ENCODE results near the gene MLANA.
"Not testable (repeated sequence)": the region's sequence is repeated elsewhere in the genome, so short reads cannot be mapped to it uniquely, and the experiment has no call there.

The MLANA gene

GRCh38 chr9:5874048-5874447 lies 16.6 kb upstream of the MLANA start:
- no peak for DNase-seq
- WGBS (ENCODE audit: insufficient coverage), result 20% methylated on average over 1 of the region's 2 CpGs
- Histone ChIP-seq H3K4me1 (ENCODE audit: control extremely low read depth in 1 of 4, control insufficient read depth in 4 of 4, insufficient read depth in 4 of 4, low read length in 3 of 4) (peaks cover 0 to 20% (median 8%) of the 10 kb centered on the region in 4 experiments), H3K27me3 (replicated peaks in 2 of 5; ENCODE audit: control insufficient read depth in 4 of 5, insufficient read depth in 5 of 5, low read length in 4 of 5) (no peaks in the 10 kb centered on the region), H3K9me3 (ENCODE audit: control extremely low read depth in 1 of 5, control insufficient read depth in 4 of 5, insufficient read depth in 2 of 5, low read depth in 1 of 5, low read length in 4 of 5) (no peaks in the 10 kb centered on the region), H3K4me3 (ENCODE audit: control insufficient read depth in 1 of 7, extremely low read depth in 1 of 7, insufficient read depth in 4 of 7, low read depth in 2 of 7, low read length in 6 of 7) (no peak overlapping the region), H3K27ac (ENCODE audit: insufficient read depth in 1 of 2, low read depth in 1 of 2, low read length in 2 of 2, poor library complexity in 1 of 2, severe bottlenecking in 2 of 2) (peak overlapping the region in 1 of 2 experiments; percentile 10), H3K36me3 (ENCODE audit: control insufficient read depth in 4 of 4, insufficient read depth in 4 of 4, low read length in 3 of 4) (peaks cover 0 to 2% (median 0%) of the 10 kb centered on the region in 4 experiments)
- POLR2A ChIA-PET, result no interaction called here
- CTCF ChIA-PET, result interaction anchor here (1.7 to 15.4 kb wide), 3 partner anchors 12 to 41 kb away, joined by 5 to 82 read pairs (median 5); partner anchors contain the start of gene ERMP1

- Histone ChIP-seq H3K27me3 (replicated peaks in 2 of 5; ENCODE audit: control insufficient read depth in 4 of 5, insufficient read depth in 5 of 5, low read length in 4 of 5) (no peaks in the 10 kb centered on the region), H3K4me3 (ENCODE audit: control insufficient read depth in 1 of 7, extremely low read depth in 1 of 7, insufficient read depth in 4 of 7, low read depth in 2 of 7, low read length in 6 of 7) (no peak overlapping the region), H3K36me3 (ENCODE audit: control insufficient read depth in 4 of 4, insufficient read depth in 4 of 4, low read length in 3 of 4) (no peaks in the 10 kb centered on the region), H3K9me3 (ENCODE audit: control extremely low read depth in 1 of 5, control insufficient read depth in 4 of 5, insufficient read depth in 2 of 5, low read depth in 1 of 5, low read length in 4 of 5) (no peaks in the 10 kb centered on the region), H3K27ac (ENCODE audit: insufficient read depth in 1 of 2, low read depth in 1 of 2, low read length in 2 of 2, poor library complexity in 1 of 2, severe bottlenecking in 2 of 2) (no peak overlapping the region), H3K4me1 (ENCODE audit: control extremely low read depth in 1 of 4, control insufficient read depth in 4 of 4, insufficient read depth in 4 of 4, low read length in 3 of 4) (peaks cover 0 to 21% (median 8%) of the 10 kb centered on the region in 4 experiments)
- WGBS (ENCODE audit: insufficient coverage), result 100% methylated on average over 1 of the region's 1 CpG
- CTCF ChIA-PET, result interaction anchor here (1.1 to 15.4 kb wide), 5 partner anchors 10 to 58 kb away, joined by 3 to 82 read pairs (median 3); no protein-coding TSS in a partner anchor
- POLR2A ChIA-PET, result no interaction called here
- no peak for DNase-seq
Measured at GRCh38 chr9:5876026-5876425, 14.7 kb upstream of the MLANA start.

GRCh38 chr9:5876711-5877110 lies 14.0 kb upstream of the MLANA start:
- POLR2A ChIA-PET, result no interaction called here
- CTCF ChIA-PET, result interaction anchor here (0.6 to 15.4 kb wide), 4 partner anchors 10 to 86 kb away, joined by 3 to 82 read pairs (median 3); no protein-coding TSS in a partner anchor
- 100% methylated on average over 7 of the region's 7 CpGs for WGBS (ENCODE audit: insufficient coverage)

GRCh38 chr9:5879419-5880181 lies 11.1 kb upstream of the MLANA start:
- Histone ChIP-seq H3K4me3 (ENCODE audit: control insufficient read depth in 1 of 7, extremely low read depth in 1 of 7, insufficient read depth in 4 of 7, low read depth in 2 of 7, low read length in 6 of 7) (no peak overlapping the region), H3K27me3 (replicated peaks in 2 of 5; ENCODE audit: control insufficient read depth in 4 of 5, insufficient read depth in 5 of 5, low read length in 4 of 5) (no peaks in the 10 kb centered on the region), H3K27ac (ENCODE audit: insufficient read depth in 1 of 2, low read depth in 1 of 2, low read length in 2 of 2, poor library complexity in 1 of 2, severe bottlenecking in 2 of 2) (peak overlapping the region in 1 of 2 experiments; percentile 6), H3K36me3 (ENCODE audit: control insufficient read depth in 4 of 4, insufficient read depth in 4 of 4, low read length in 3 of 4) (no peaks in the 10 kb centered on the region), H3K9me3 (ENCODE audit: control extremely low read depth in 1 of 5, control insufficient read depth in 4 of 5, insufficient read depth in 2 of 5, low read depth in 1 of 5, low read length in 4 of 5) (no peaks in the 10 kb centered on the region), H3K4me1 (ENCODE audit: control extremely low read depth in 1 of 4, control insufficient read depth in 4 of 4, insufficient read depth in 4 of 4, low read length in 3 of 4) (peaks cover 0 to 8% (median 3%) of the 10 kb centered on the region in 4 experiments)
- peak in 2 of 3 donors; percentile 32 to 42 for DNase-seq
- POLR2A ChIA-PET, result interaction anchor here (0.6 kb wide), 1 partner anchor 1078 kb away, joined by 3 read pairs; no protein-coding TSS in a partner anchor
- WGBS (ENCODE audit: insufficient coverage), result 100% methylated on average over 8 of the region's 10 CpGs
- CTCF ChIA-PET, result interaction anchor here (1.2 to 15.4 kb wide), 5 partner anchors 7 to 26 kb away, joined by 3 to 82 read pairs (median 4); no protein-coding TSS in a partner anchor

More at GRCh38 chr9:5876711-5877110, 14.0 kb upstream of the MLANA start:
- no peak for DNase-seq
- no peaks in the 10 kb centered on the region for H3K36me3 ChIP-seq (ENCODE audit: control insufficient read depth in 4 of 4, insufficient read depth in 4 of 4, low read length in 3 of 4)
- no peaks in the 10 kb centered on the region for H3K27me3 ChIP-seq (replicated peaks in 2 of 5; ENCODE audit: control insufficient read depth in 4 of 5, insufficient read depth in 5 of 5, low read length in 4 of 5)
- H3K4me3 ChIP-seq (ENCODE audit: control insufficient read depth in 1 of 7, extremely low read depth in 1 of 7, insufficient read depth in 4 of 7, low read depth in 2 of 7, low read length in 6 of 7), result no peak overlapping the region
- H3K4me1 ChIP-seq (ENCODE audit: control extremely low read depth in 1 of 4, control insufficient read depth in 4 of 4, insufficient read depth in 4 of 4, low read length in 3 of 4), result peaks cover 0 to 19% (median 8%) of the 10 kb centered on the region in 4 experiments
- no peaks in the 10 kb centered on the region for H3K9me3 ChIP-seq (ENCODE audit: control extremely low read depth in 1 of 5, control insufficient read depth in 4 of 5, insufficient read depth in 2 of 5, low read depth in 1 of 5, low read length in 4 of 5)
- no peak overlapping the region for H3K27ac ChIP-seq (ENCODE audit: insufficient read depth in 1 of 2, low read depth in 1 of 2, low read length in 2 of 2, poor library complexity in 1 of 2, severe bottlenecking in 2 of 2)

GRCh38 chr9:5882244-5883012 lies 8.3 kb upstream of the MLANA start:
- not testable (repeated sequence) for H3K36me3 ChIP-seq (ENCODE audit: control insufficient read depth in 4 of 4, insufficient read depth in 4 of 4, low read length in 3 of 4)
- CTCF ChIA-PET, result interaction anchor here (0.6 to 1.4 kb wide), 4 partner anchors 26 to 424 kb away, joined by 3 to 4 read pairs (median 3); no protein-coding TSS in a partner anchor

GRCh38 chr9:5884191-5884590 lies 6.5 kb upstream of the MLANA start:
- no peaks in the 10 kb centered on the region for H3K9me3 ChIP-seq (ENCODE audit: control extremely low read depth in 1 of 5, control insufficient read depth in 4 of 5, insufficient read depth in 2 of 5, low read depth in 1 of 5, low read length in 4 of 5)
- CTCF ChIA-PET, result interaction anchor here (0.9 to 5.5 kb wide), 9 partner anchors 11 to 82 kb away, joined by 3 to 109 read pairs (median 22); partner anchors contain the start of gene ERMP1
- no peak overlapping the region for H3K27ac ChIP-seq (ENCODE audit: insufficient read depth in 1 of 2, low read depth in 1 of 2, low read length in 2 of 2, poor library complexity in 1 of 2, severe bottlenecking in 2 of 2)
- no peak for DNase-seq
- peaks cover 0 to 3% (median 0%) of the 10 kb centered on the region in 4 experiments for H3K36me3 ChIP-seq (ENCODE audit: control insufficient read depth in 4 of 4, insufficient read depth in 4 of 4, low read length in 3 of 4)
- H3K4me3 ChIP-seq (ENCODE audit: control insufficient read depth in 1 of 7, extremely low read depth in 1 of 7, insufficient read depth in 4 of 7, low read depth in 2 of 7, low read length in 6 of 7), result no peak overlapping the region
- WGBS (ENCODE audit: insufficient coverage), result 100% methylated on average over 5 of the region's 9 CpGs
- POLR2A ChIA-PET, result no interaction called here
- H3K27me3 ChIP-seq (replicated peaks in 2 of 5; ENCODE audit: control insufficient read depth in 4 of 5, insufficient read depth in 5 of 5, low read length in 4 of 5), result no peaks in the 10 kb centered on the region
- H3K4me1 ChIP-seq (ENCODE audit: control extremely low read depth in 1 of 4, control insufficient read depth in 4 of 4, insufficient read depth in 4 of 4, low read length in 3 of 4), result peaks cover 0 to 15% (median 7%) of the 10 kb centered on the region in 4 experiments

More at GRCh38 chr9:5882244-5883012, 8.3 kb upstream of the MLANA start:
- H3K4me3 ChIP-seq (ENCODE audit: control insufficient read depth in 1 of 7, extremely low read depth in 1 of 7, insufficient read depth in 4 of 7, low read depth in 2 of 7, low read length in 6 of 7); H3K27me3 ChIP-seq (replicated peaks in 2 of 5; ENCODE audit: control insufficient read depth in 4 of 5, insufficient read depth in 5 of 5, low read length in 4 of 5); H3K9me3 ChIP-seq (ENCODE audit: control extremely low read depth in 1 of 5, control insufficient read depth in 4 of 5, insufficient read depth in 2 of 5, low read depth in 1 of 5, low read length in 4 of 5); DNase-seq; POLR2A ChIA-PET; H3K27ac ChIP-seq (ENCODE audit: insufficient read depth in 1 of 2, low read depth in 1 of 2, low read length in 2 of 2, poor library complexity in 1 of 2, severe bottlenecking in 2 of 2): not testable (repeated sequence)
- 80% methylated on average over 1 of the region's 5 CpGs for WGBS (ENCODE audit: insufficient coverage)
- peaks cover 0 to 15% (median 7%) of the 10 kb centered on the region in 4 experiments for H3K4me1 ChIP-seq (ENCODE audit: control extremely low read depth in 1 of 4, control insufficient read depth in 4 of 4, insufficient read depth in 4 of 4, low read length in 3 of 4)
